ENCODE measurements around the gene PPP1R12C.

PPP1R12C gene

GRCh38 chr19:55041627-55042343 is 75.7 kb downstream of the PPP1R12C start:
- DNase-seq, result peak; percentile 16

- no peak for DNase-seq
Observed at GRCh38 chr19:55041244-55041626, 76.2 kb downstream of the PPP1R12C start.

Data from activated CD4-positive, alpha-beta T cell treated with anti-CD3 and anti-CD28 coated beads, Interleukin-2, amount 50 U/mL, for 4 hours (primary cell).